Hepatic stellate cell (primary cell): ENCODE data around the gene CTSS.
"Not testable (repeated sequence)": the region's sequence is repeated elsewhere in the genome, so short reads cannot be mapped to it uniquely, and the experiment has no call there.

ENCODE experiments used
- DNase-seq: peaks from one replicate; pipeline ENCODE4 v3.0.0; 2011; ENCODE audit warnings: low spot score

CTSS gene

GRCh38 chr1:150765296-150765976 lies at the start of gene CTSS:
Gene CTSS, minus strand, starts transcription at chr1:150765778. Its CDS starts 1,015 bp downstream, at chr1:150764763.
- no peak for DNase-seq

- DNase-seq: peak; percentile 51
Observed at GRCh38 chr1:150813028-150813707, 47.6 kb upstream of the CTSS start.

- no peak for DNase-seq
Observed at GRCh38 chr1:150810958-150811659, 45.5 kb upstream of the CTSS start.

GRCh38 chr1:150809651-150810050 lies 44.1 kb upstream of the CTSS start:
- no peak for DNase-seq

GRCh38 chr1:150808846-150809245 lies 43.3 kb upstream of the CTSS start:
- no peak for DNase-seq

GRCh38 chr1:150808121-150808520 lies 42.5 kb upstream of the CTSS start, which contains the start of gene CTSK:
Gene CTSK, minus strand, starts transcription at chr1:150808260. Its CDS starts 1,455 bp downstream, at chr1:150806805.
- peak; percentile 35 for DNase-seq

- no peak for DNase-seq
Observed at GRCh38 chr1:150807249-150808023, 41.9 kb upstream of the CTSS start.

- DNase-seq: no peak
Observed at GRCh38 chr1:150805899-150806298, 40.3 kb upstream of the CTSS start.

- no peak for DNase-seq
Observed at GRCh38 chr1:150804671-150805070, 39.1 kb upstream of the CTSS start.

- DNase-seq: no peak
Observed at GRCh38 chr1:150799089-150799488, 33.5 kb upstream of the CTSS start.

- no peak for DNase-seq
Observed at GRCh38 chr1:150798525-150798924, 32.9 kb upstream of the CTSS start.

- no peak for DNase-seq
Observed at GRCh38 chr1:150796374-150796773, 30.8 kb upstream of the CTSS start.

GRCh38 chr1:150793778-150794177 lies 28.2 kb upstream of the CTSS start:
- not testable (repeated sequence) for DNase-seq

GRCh38 chr1:150793221-150793620 lies 27.6 kb upstream of the CTSS start:
- no peak for DNase-seq

GRCh38 chr1:150791585-150791984 lies 26.0 kb upstream of the CTSS start:
- no peak for DNase-seq

- DNase-seq: no peak
Observed at GRCh38 chr1:150789396-150789795, 23.8 kb upstream of the CTSS start.

- no peak for DNase-seq
Observed at GRCh38 chr1:150788946-150789345, 23.4 kb upstream of the CTSS start.

- DNase-seq: no peak
Observed at GRCh38 chr1:150787455-150787854, 21.9 kb upstream of the CTSS start.

GRCh38 chr1:150780510-150780909 lies 14.9 kb upstream of the CTSS start:
- DNase-seq: no peak

- no peak for DNase-seq
Observed at GRCh38 chr1:150778409-150778808, 12.8 kb upstream of the CTSS start.

GRCh38 chr1:150777544-150777943 lies 12.0 kb upstream of the CTSS start:
- no peak for DNase-seq

GRCh38 chr1:150775931-150776505 lies 10.4 kb upstream of the CTSS start:
- DNase-seq: not testable (repeated sequence)
